Subcutaneous abdominal adipose tissue (tissue), 5 donors: Measurements from ENCODE around the gene PRR14.
A peak's percentile ranks its signal among the peaks of the same experiment; 100 is the strongest.

Experiments used
- H3K27ac ChIP-seq: one replicate; pipeline ENCODE4 v1.7.0; 2013; ENCODE audit warnings: low read depth, mild to moderate bottlenecking, inconsistent platforms, low read length, moderate library complexity
- H3K27me3 ChIP-seq, 5 donors: one replicate each; pipeline ENCODE4 v1.7.0; 2013; ENCODE audit warnings: low read length in 5 of 5, inconsistent platforms in 1 of 5; ENCODE audit not compliant: control insufficient read depth in 5 of 5, insufficient read depth in 4 of 5
- H3K36me3 ChIP-seq, 5 donors: one replicate each; pipeline ENCODE4 v1.7.0; 2013; ENCODE audit warnings: low read length in 5 of 5; ENCODE audit not compliant: control insufficient read depth in 5 of 5, insufficient read depth in 5 of 5
- H3K4me1 ChIP-seq, 5 donors: one replicate each; pipeline ENCODE4 v1.7.0; 2013; ENCODE audit warnings: low read length in 5 of 5, mild to moderate bottlenecking in 3 of 5, moderate library complexity in 1 of 5; ENCODE audit not compliant: control insufficient read depth in 5 of 5, insufficient read depth in 5 of 5
- H3K4me3 ChIP-seq, 5 donors: one replicate each; pipeline ENCODE4 v1.7.0; 2013; ENCODE audit warnings: low read length in 5 of 5, low read depth in 1 of 5
- H3K9ac ChIP-seq, 5 donors: one replicate each; pipeline ENCODE4 v1.7.0; 2013; ENCODE audit warnings: low read length in 5 of 5, mild to moderate bottlenecking in 4 of 5, moderate library complexity in 3 of 5
- H3K9me3 ChIP-seq, 5 donors: one replicate each; pipeline ENCODE4 v1.7.0; 2013; ENCODE audit warnings: low read length in 5 of 5; ENCODE audit not compliant: control insufficient read depth in 5 of 5
- donor health status: healthy.
- donor health status: healthy.
- donor health status: healthy.
- donor health status: healthy.
- donor health status: healthy.

Gene PRR14

DNA sequence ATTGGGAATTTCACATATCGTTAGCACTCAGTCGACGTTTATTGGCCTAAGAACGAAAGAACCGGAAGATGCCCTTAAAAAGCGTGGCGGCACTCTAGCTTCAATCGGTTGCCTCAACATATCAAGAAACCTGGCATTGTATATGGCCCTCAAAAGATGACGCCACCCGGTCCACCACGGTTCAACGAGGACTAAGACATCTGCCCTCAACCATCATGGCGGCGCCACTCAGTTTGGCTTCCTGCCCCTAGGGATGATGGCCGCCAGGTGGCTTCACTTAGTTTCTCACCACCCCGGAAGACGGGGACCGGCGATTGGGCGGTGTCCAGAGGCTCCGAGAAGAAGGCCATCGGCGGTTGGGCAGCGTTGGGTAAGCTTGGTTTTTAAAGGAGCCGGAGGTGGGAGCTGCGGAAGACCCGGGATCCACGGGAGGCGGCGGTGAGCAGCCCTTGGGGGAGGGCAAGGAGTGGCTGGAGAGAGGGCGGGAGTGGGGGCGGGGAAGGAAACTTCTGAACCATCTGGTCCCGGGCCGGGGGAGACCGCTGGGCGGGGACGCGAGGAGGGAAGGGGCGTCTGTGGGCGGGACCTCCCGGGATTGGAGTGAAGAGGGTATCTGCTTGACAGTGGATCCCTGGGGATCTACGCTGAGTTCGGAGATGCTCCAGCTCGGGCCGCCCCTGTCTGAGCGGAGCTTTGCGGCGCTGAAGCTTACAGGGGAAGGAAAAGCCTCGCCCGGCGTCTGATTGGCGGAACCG is at the start of gene PRR14:
Gene PRR14 (plus strand): TSS at position 592 of the 755 bp plus-strand sequence. CDS start 686 bp downstream, outside the sequence.
- H3K4me1 ChIP-seq, result peaks cover 2 to 28% (median 20%) of the 10 kb centered on the region in 5 donors
- H3K36me3 ChIP-seq, result peaks cover 0 to 33% (median 27%) of the 10 kb centered on the region in 5 donors
- H3K4me3 ChIP-seq, result peak within 1 kb of the TSS; percentile 87 to 93 (median 89)
- peak within 1 kb of the TSS; percentile 90 for H3K27ac ChIP-seq
- H3K27me3 ChIP-seq, result no peaks in the 10 kb centered on the region
- H3K9ac ChIP-seq, result peak within 1 kb of the TSS; percentile 73 to 91 (median 88)
- H3K9me3 ChIP-seq, result no peaks in the 10 kb centered on the region

DNA sequence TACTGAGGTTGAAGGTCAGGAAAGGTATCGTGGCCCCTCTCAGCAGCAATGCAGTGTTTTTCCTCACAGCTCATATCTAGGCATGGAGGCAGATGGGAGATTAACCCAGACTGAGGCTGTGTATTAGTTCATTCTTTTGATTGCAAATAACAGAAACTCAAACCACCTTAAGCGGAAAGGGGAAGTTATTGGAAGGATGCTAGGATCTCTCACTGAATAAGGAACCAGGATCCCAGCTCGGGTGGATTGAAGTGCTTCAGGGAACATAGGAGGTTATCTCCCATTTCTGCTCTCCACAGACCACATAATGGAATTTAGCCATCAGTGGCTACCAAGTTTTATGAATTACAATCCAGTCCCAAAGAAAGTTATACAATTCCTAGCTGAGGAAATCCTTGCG is 48.8 kb upstream of the PRR14 start:
- Histone ChIP-seq H3K36me3 (peaks cover 4 to 40% (median 32%) of the 10 kb centered on the region in 5 donors), H3K27ac (no peak overlapping the region), H3K27me3 (no peaks in the 10 kb centered on the region), H3K9me3 (no peaks in the 10 kb centered on the region), H3K4me1 (peaks cover 3 to 44% (median 20%) of the 10 kb centered on the region in 5 donors), H3K9ac (no peak overlapping the region), H3K4me3 (no peak overlapping the region)

DNA sequence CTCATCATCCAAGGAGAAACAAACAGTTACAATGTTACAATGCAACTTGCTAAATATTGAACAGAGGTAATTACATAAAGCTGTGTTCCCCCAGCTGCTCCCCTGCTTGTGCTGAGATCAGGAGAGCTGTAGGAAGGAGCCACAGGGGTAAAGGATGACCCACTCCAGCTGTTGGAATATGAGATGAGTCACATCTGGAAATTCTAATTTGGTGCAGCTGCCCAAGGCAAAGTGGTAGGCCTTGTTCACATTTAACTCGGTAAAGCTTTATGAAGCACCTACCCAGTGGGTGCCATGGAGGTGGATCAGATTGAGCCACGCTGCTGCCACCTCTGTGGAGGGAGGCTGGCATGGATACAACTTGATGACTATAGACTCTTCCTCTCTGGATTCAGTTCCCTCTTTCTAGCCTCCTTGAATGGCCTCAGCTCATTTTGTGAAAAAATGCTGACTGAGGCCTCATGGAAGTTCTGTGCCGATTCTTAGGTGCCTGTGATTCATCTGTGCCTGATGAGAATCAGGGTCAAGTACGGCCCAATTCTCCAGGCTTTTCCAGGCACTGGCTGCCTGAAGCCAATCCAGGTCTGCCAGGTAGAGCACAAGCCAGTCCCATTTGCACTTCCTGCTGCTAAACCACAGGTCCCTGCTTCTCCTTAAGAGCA is 48.0 kb upstream of the PRR14 start:
- Histone ChIP-seq H3K27me3 (no peaks in the 10 kb centered on the region), H3K9me3 (no peaks in the 10 kb centered on the region), H3K36me3 (peaks cover 4 to 45% (median 34%) of the 10 kb centered on the region in 5 donors), H3K4me1 (peaks cover 3 to 44% (median 20%) of the 10 kb centered on the region in 5 donors), H3K9ac (no peak overlapping the region), H3K4me3 (no peak overlapping the region), H3K27ac (no peak overlapping the region)

DNA sequence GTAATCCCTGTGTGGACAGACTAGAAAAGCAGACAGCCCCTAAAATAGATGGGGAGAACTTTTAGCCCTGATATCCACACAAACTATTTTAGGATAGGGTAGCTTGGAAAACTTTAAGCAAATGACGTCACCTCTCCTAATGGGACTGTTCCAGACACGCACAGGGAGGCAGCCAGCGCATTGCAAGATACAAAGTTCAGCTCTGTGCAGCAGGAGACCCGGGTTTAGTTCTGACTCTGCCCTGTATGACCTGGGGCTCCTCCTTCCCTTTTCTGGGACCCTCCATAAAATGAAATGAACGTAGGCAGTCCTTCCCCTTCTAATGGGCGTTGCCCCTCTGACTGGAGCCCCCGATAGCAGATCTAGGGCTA is 46.8 kb upstream of the PRR14 start:
- H3K9ac ChIP-seq, result no peak overlapping the region
- no peaks in the 10 kb centered on the region for H3K27me3 ChIP-seq
- no peak overlapping the region for H3K4me3 ChIP-seq
- peaks cover 4 to 48% (median 37%) of the 10 kb centered on the region in 5 donors for H3K36me3 ChIP-seq
- H3K9me3 ChIP-seq, result no peaks in the 10 kb centered on the region
- H3K4me1 ChIP-seq, result peaks cover 3 to 47% (median 23%) of the 10 kb centered on the region in 5 donors
- no peak overlapping the region for H3K27ac ChIP-seq

DNA sequence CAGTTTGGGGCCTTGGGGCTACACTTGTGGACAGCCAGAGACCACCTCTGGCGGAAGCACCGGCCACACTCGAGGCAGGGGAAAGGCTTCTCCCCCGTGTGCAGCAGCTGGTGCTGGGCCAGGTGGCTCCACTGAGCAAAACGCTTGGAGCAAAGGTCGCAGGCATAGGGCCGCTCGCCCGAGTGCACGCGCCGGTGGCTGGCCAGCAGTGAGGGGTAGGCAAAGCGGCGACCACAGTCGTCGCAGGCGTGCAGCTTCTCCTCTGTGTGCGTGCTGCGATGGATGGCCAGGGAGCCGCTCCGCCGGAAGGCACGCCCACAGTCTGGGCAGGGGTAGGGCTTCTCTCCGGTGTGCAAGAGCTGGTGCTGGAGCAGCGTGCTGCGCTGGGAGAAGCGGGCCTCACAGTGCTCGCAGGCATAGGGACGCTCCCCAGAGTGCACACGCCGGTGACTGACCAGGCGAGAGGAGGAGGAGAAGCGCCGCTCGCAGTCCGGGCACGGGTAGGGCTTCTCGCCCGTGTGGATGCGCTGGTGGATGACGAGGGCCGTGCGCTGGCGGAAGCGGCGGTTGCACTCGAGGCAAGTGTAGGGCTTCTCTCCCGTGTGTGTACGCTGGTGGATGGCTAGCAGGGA is 46.3 kb upstream of the PRR14 start:
- peaks cover 4 to 48% (median 37%) of the 10 kb centered on the region in 5 donors for H3K36me3 ChIP-seq
- no peaks in the 10 kb centered on the region for H3K9me3 ChIP-seq
- no peak overlapping the region for H3K4me3 ChIP-seq
- peaks cover 3 to 52% (median 28%) of the 10 kb centered on the region in 5 donors for H3K4me1 ChIP-seq
- no peaks in the 10 kb centered on the region for H3K27me3 ChIP-seq
- no peak overlapping the region for H3K9ac ChIP-seq
- no peak overlapping the region for H3K27ac ChIP-seq

DNA sequence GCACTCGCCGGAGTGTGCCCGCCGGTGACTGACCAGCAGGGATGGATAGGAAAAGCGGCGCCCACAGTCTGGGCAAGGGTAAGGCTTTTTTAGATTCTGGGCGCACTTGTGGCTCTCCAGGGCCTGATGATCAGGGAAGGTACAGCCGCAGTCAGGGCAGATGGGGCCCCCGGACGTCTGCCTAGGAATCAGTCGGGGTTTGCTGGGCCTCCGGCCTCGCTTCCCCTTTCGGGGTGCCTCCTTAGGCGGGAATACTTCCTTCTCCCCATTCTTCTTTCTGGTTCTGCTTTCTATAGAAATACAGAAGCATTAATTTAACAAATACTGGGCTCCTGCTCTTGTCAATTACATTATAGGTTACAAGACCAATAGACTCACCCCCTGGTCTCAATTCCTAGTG is 45.6 kb upstream of the PRR14 start:
- Histone ChIP-seq H3K9me3 (no peaks in the 10 kb centered on the region), H3K4me3 (no peak overlapping the region), H3K9ac (no peak overlapping the region), H3K27me3 (no peaks in the 10 kb centered on the region), H3K36me3 (peaks cover 4 to 48% (median 37%) of the 10 kb centered on the region in 5 donors), H3K27ac (no peak overlapping the region), H3K4me1 (peaks cover 3 to 56% (median 32%) of the 10 kb centered on the region in 5 donors)

DNA sequence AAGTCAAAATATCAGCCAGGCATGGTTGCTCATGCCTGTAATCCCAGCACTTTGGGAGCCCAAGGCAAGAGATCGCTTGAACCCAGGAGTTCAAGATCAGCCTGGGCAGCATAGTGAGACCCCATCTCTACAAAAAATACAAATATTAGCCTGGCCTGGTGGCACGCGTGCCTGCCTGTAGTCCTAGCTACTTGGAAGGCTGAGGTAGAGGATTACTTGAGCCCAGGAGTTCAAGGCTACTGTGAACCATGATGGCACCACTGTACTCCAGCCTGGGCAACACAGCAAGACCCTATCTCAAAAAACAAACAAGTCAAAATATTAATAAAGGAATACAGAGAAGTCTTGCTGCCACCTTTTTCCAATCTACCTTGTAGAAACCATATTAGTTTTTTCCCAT is 44.8 kb upstream of the PRR14 start:
- Histone ChIP-seq H3K4me1 (peaks cover 5 to 60% (median 36%) of the 10 kb centered on the region in 5 donors), H3K27me3 (no peaks in the 10 kb centered on the region), H3K9me3 (no peaks in the 10 kb centered on the region), H3K36me3 (peaks cover 4 to 48% (median 37%) of the 10 kb centered on the region in 5 donors), H3K27ac (no peak overlapping the region), H3K4me3 (no peak overlapping the region), H3K9ac (no peak overlapping the region)

DNA sequence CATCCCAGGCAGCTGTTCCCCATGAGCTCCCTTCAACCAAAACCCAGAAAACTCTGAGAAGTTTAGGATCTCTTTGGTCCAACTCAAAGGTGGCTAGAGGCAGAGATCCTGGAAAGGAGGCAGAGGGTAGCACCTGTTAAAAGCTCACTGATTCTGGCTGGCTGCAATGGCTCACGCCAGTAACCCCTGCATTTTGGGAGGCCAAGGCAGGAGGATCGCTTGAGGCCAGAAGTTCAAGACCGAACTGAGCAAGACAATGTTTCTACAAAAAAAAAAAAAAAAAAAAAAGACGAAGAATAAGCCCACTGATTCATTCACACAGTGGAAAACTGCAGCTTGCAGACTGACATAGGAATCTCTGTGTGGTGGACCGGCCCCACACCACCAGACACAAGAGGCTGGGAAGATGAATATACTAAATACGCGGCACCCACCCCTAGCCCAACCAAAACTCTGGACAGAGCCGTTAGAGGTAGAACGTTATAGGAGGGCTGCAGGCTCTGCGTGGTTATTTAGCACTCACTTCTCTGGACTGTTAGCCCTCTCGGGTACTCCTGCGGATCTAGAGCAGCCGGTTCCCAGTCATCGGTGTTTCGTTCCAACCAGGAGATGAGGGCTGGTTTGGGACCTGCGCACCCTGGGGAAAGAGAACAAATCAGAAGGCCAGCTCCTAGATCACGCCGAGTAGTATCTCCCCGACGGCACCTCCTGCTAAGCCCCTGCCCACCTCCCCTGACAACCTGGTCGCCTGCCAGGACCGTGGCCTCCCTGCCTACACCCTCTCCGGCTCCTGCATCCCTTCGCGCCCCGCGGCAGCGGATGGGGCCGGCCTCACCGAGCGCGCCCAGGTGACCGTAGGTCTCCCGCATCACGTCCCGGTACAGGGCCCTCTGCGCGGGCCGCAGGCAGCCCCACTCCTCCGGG is 41.5 kb upstream of the PRR14 start:
- Histone ChIP-seq H3K36me3 (peaks cover 0 to 31% (median 20%) of the 10 kb centered on the region in 5 donors), H3K9me3 (no peaks in the 10 kb centered on the region), H3K9ac (peak overlapping the region; percentile 56 to 100 (median 99)), H3K4me3 (peak overlapping the region; percentile 84 to 96 (median 90)), H3K27me3 (no peaks in the 10 kb centered on the region), H3K27ac (peak overlapping the region; percentile 89), H3K4me1 (peaks cover 2 to 35% (median 22%) of the 10 kb centered on the region in 5 donors)
